Hepatocyte (in vitro differentiated cells): ENCODE measurements around the gene KCND2.

Experiments
- EZH2 ChIP-seq: fragments of 200-600 bp; sonication (generic); IDR thresholded peaks from 2 replicates; pipeline ENCODE4 v1.6.1; 2016; ENCODE audit warnings: antibody characterized with exemption, mild to moderate bottlenecking, borderline replicate concordance
- EZH2phosphoT487 ChIP-seq: fragments of 200-600 bp; sonication (generic); IDR thresholded peaks from one replicate; pipeline ENCODE4 v1.6.1; 2018; ENCODE audit warnings: antibody characterized with exemption, mild to moderate bottlenecking, low read depth, moderate library complexity; ENCODE audit not compliant: unreplicated experiment, severe bottlenecking
- TF ChIP-seq, protein P1 (sequence below): fragments of 200-600 bp; sonication (generic); IDR thresholded peaks from 2 replicates; pipeline ENCODE4 v1.5.1; 2016; ENCODE audit warnings: antibody characterized with exemption, mild to moderate bottlenecking; ENCODE audit not compliant: poor library complexity

DNA sequence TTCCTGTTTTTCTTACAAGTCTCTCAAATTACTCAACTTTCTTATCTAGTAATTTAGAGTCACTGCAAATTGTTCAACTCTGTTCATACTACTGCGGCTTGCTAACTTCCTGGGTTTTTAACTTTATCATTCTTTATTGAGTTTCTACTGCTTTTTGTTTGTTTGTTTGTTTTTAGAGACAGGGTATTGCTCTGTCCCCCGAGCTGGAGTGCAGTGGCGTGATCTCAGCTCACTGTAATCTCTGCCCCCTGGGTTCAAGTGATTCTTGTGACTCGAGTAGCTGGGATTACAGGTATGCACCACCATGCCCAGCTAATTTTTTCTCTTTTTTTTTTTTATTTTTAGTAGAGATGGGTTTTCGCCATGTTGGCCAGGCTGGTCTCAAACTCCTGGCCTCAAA is 402.1 kb downstream of the KCND2 start:
- TF ChIP-seq, protein P1, sequence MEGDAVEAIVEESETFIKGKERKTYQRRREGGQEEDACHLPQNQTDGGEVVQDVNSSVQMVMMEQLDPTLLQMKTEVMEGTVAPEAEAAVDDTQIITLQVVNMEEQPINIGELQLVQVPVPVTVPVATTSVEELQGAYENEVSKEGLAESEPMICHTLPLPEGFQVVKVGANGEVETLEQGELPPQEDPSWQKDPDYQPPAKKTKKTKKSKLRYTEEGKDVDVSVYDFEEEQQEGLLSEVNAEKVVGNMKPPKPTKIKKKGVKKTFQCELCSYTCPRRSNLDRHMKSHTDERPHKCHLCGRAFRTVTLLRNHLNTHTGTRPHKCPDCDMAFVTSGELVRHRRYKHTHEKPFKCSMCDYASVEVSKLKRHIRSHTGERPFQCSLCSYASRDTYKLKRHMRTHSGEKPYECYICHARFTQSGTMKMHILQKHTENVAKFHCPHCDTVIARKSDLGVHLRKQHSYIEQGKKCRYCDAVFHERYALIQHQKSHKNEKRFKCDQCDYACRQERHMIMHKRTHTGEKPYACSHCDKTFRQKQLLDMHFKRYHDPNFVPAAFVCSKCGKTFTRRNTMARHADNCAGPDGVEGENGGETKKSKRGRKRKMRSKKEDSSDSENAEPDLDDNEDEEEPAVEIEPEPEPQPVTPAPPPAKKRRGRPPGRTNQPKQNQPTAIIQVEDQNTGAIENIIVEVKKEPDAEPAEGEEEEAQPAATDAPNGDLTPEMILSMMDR = no peak
- TF ChIP-seq EZH2 (no peak), EZH2phosphoT487 (no peak)
